Measurements from ENCODE around the gene ANKRD12. TPM values are rescaled to one million over a fixed set of nuclear protein-coding genes. Genes with fewer than 3 reads are reported as not detected.

Gene ANKRD12
- polyA plus RNA-seq, 1 donor (not counting 4 experiments of a cell fraction or from before 2014, with no cell fraction given): 8.0 TPM

DNA sequence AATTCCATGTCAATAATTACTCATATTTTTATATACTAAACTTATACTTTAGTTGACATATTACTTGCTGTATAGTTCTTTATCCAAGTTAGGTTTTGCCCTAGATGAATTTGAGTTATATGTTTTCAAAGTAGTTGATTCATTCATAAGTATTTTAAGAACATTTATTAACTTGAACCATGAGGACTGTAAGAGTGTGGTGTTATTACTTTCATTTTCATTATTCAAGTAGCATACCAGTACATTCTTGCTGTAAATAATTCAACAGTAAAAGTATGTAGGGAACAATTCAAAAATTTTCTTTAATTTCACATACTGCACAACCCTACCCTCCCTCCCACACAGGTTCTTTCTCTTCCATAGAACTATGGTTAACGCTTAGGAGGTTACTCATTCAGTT lies 75.4 kb downstream of the ANKRD12 start:
- DNase-seq (ENCODE audit: low read depth, low spot score) (no peak), FAIRE-seq (no peak)
- Histone ChIP-seq H3K4me2 (ENCODE audit: control insufficient read depth, extremely low read depth, insufficient read depth, low read depth, low read length) (no peak overlapping the region), H3K27ac (ENCODE audit: control insufficient read depth, insufficient read depth, low read length) (no peak overlapping the region), H4K20me1 (ENCODE audit: control insufficient read depth, extremely low read depth, insufficient read depth, low read length) (no peaks in the 10 kb centered on the region), H3K27me3 (ENCODE audit: control insufficient read depth, extremely low read depth, insufficient read depth, low read length) (no peaks in the 10 kb centered on the region), H3K9ac (ENCODE audit: control insufficient read depth, extremely low read depth, insufficient read depth, low read length) (no peak overlapping the region), H3K4me3 (ENCODE audit: control insufficient read depth in 2 of 3, extremely low read depth in 1 of 3, insufficient read depth in 2 of 3, low read depth in 1 of 3, low read length in 3 of 3) (no peak overlapping the region), H3K79me2 (ENCODE audit: control insufficient read depth, insufficient read depth, low read length) (no peaks in the 10 kb centered on the region), H2AFZ (ENCODE audit: control insufficient read depth, low read length) (no peak overlapping the region), H3K4me1 (ENCODE audit: control insufficient read depth, extremely low read depth, insufficient read depth, low read length) (no peaks in the 10 kb centered on the region), H3K9me1 (ENCODE audit: control insufficient read depth, extremely low read depth, insufficient read depth, low read length) (no peaks in the 10 kb centered on the region), H3K9me3 (ENCODE audit: control insufficient read depth, low read depth, low read length) (no peaks in the 10 kb centered on the region), H3K36me3 (ENCODE audit: control insufficient read depth in 2 of 2, extremely low read depth in 1 of 2, insufficient read depth in 2 of 2, low read length in 2 of 2) (peaks cover 0 to 2% of the 10 kb centered on the region in 2 experiments)
- TF ChIP-seq, protein P1, sequence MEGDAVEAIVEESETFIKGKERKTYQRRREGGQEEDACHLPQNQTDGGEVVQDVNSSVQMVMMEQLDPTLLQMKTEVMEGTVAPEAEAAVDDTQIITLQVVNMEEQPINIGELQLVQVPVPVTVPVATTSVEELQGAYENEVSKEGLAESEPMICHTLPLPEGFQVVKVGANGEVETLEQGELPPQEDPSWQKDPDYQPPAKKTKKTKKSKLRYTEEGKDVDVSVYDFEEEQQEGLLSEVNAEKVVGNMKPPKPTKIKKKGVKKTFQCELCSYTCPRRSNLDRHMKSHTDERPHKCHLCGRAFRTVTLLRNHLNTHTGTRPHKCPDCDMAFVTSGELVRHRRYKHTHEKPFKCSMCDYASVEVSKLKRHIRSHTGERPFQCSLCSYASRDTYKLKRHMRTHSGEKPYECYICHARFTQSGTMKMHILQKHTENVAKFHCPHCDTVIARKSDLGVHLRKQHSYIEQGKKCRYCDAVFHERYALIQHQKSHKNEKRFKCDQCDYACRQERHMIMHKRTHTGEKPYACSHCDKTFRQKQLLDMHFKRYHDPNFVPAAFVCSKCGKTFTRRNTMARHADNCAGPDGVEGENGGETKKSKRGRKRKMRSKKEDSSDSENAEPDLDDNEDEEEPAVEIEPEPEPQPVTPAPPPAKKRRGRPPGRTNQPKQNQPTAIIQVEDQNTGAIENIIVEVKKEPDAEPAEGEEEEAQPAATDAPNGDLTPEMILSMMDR (optimal IDR thresholded peaks at IDR 0.05 in 1 of 3, IDR thresholded peaks at IDR 0.05 in 1 of 3, conservative IDR thresholded peaks at IDR 0.05 in 1 of 3; ENCODE audit: extremely low read depth in 1 of 3, insufficient read depth in 2 of 3, low read length in 3 of 3): no peak
- TF ChIP-seq EZH2 (IDR thresholded peaks at IDR 0.05; ENCODE audit: low read length): no peak
- dilution Hi-C loops (cut with MboI; ENCODE audit: extremely low pct_ligation_motif_present, low sequenced_read_pairs): no loop called here

DNA sequence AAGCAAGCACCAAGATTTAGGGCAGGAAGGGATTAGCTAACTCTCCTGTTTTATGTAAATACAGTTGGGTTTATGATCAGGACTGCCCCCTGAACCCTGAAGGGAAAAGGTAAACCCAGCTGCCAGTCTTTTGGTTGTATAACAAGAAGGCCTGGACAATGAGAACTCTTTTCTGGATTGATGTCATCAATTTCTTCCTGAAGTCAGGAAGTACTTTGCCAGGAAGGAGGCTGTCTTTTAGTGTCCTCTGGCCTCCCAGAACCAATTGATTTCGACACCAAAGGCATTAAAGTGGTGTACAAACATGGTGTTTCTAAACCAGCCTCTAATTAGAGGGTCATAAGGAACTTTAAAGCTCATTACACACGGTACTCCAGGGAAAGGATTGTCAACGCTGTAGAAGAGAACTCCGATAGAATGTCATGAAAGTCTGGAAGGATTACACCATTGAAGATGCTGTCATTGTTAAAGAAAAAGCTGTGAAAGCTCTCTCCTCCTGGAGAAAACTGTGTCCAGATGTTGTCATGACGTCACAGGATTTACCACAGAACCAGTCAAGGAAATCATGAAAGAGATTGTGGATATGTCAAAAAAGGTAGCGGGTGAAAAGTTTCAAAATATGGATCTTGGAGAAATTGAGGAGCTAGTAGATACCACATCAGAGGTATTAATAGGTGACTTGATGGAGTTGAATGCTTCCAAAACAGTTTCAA lies 78.8 kb downstream of the ANKRD12 start:
- TF ChIP-seq, protein P1 (optimal IDR thresholded peaks at IDR 0.05 in 1 of 3, IDR thresholded peaks at IDR 0.05 in 1 of 3, conservative IDR thresholded peaks at IDR 0.05 in 1 of 3; ENCODE audit: extremely low read depth in 1 of 3, insufficient read depth in 2 of 3, low read length in 3 of 3): no peak
- no peak for TF ChIP-seq EZH2 (IDR thresholded peaks at IDR 0.05; ENCODE audit: low read length)
- Histone ChIP-seq H3K4me2 (ENCODE audit: control insufficient read depth, extremely low read depth, insufficient read depth, low read depth, low read length) (no peak overlapping the region), H3K79me2 (ENCODE audit: control insufficient read depth, insufficient read depth, low read length) (no peaks in the 10 kb centered on the region), H3K36me3 (ENCODE audit: control insufficient read depth in 2 of 2, extremely low read depth in 1 of 2, insufficient read depth in 2 of 2, low read length in 2 of 2) (no peaks in the 10 kb centered on the region), H3K9me3 (ENCODE audit: control insufficient read depth, low read depth, low read length) (no peaks in the 10 kb centered on the region), H3K27me3 (ENCODE audit: control insufficient read depth, extremely low read depth, insufficient read depth, low read length) (no peaks in the 10 kb centered on the region), H4K20me1 (ENCODE audit: control insufficient read depth, extremely low read depth, insufficient read depth, low read length) (no peaks in the 10 kb centered on the region), H3K27ac (ENCODE audit: control insufficient read depth, insufficient read depth, low read length) (no peak overlapping the region), H2AFZ (ENCODE audit: control insufficient read depth, low read length) (no peak overlapping the region), H3K4me3 (ENCODE audit: control insufficient read depth in 2 of 3, extremely low read depth in 1 of 3, insufficient read depth in 2 of 3, low read depth in 1 of 3, low read length in 3 of 3) (no peak overlapping the region), H3K9me1 (ENCODE audit: control insufficient read depth, extremely low read depth, insufficient read depth, low read length) (no peaks in the 10 kb centered on the region), H3K9ac (ENCODE audit: control insufficient read depth, extremely low read depth, insufficient read depth, low read length) (no peak overlapping the region), H3K4me1 (ENCODE audit: control insufficient read depth, extremely low read depth, insufficient read depth, low read length) (no peaks in the 10 kb centered on the region)
- FAIRE-seq (no peak), DNase-seq (ENCODE audit: low read depth, low spot score) (no peak)
- dilution Hi-C loops (cut with MboI; ENCODE audit: extremely low pct_ligation_motif_present, low sequenced_read_pairs): no loop called here
